B cell (primary cell): ENCODE results near the gene MYL4. TPM values are rescaled to one million over a fixed set of nuclear protein-coding genes. Genes with fewer than 3 reads are reported as not detected.

Experiments
- ATAC-seq: fragments of 200-7000 bp; cut with Tn5 transposase; one replicate; pipeline ENCODE4 v1.10.0; 2021; ENCODE audit warnings: low read depth, mild to moderate bottlenecking, moderate number of reproducible peaks, moderate library complexity
- CTCF ChIA-PET: fragments of 350-600 bp; sonication (Branson Sonifier 250); formaldehyde crosslinking; loops from one replicate; lab custom pipeline; 2021; ENCODE audit warnings: antibody characterized with exemption, inconsistent platforms; lab: Charles Lee
- POLR2A ChIA-PET: fragments of 350-600 bp; sonication (Branson Sonifier 250); formaldehyde crosslinking; loops from one replicate; lab custom pipeline; 2021; ENCODE audit warnings: antibody characterized with exemption; lab: Charles Lee
- DNase-seq: peaks from one replicate; pipeline ENCODE4 v3.0.0; 2013
- H2AFZ ChIP-seq: 2 replicates; pipeline ENCODE4 v1.6.1; 2012; ENCODE audit warnings: mild to moderate bottlenecking, low read depth, low read length; ENCODE audit not compliant: insufficient read depth, poor library complexity, severe bottlenecking
- H3K27ac ChIP-seq, 2 donors: 1 replicate in 1 of 2; 2 replicates in 1 of 2; pipeline ENCODE4 v1.5.1; 2012 to 2013; ENCODE audit warnings: low read length in 2 of 2, mild to moderate bottlenecking in 2 of 2, moderate library complexity in 1 of 2
- H3K27me3 ChIP-seq, 4 experiments: fragments of 200-600 bp in 1 of 4; sonication (generic) in 1 of 4; replicated peaks in 1 of 4; 1 replicate in 2 of 4; 2 replicates in 2 of 4; pipeline versions ENCODE4 v1.6.1 to v1.7.0; 2013 to 2016; ENCODE audit warnings: low read length in 3 of 4, mild to moderate bottlenecking in 2 of 4, mixed read lengths in 1 of 4, moderate library complexity in 1 of 4; ENCODE audit not compliant: insufficient read depth in 4 of 4, control insufficient read depth in 3 of 4; ENCODE audit errors: control extremely low read depth in 1 of 4
- H3K36me3 ChIP-seq, 2 experiments: replicated peaks in 1 of 2; 1 replicate in 1 of 2; 2 replicates in 1 of 2; pipeline versions ENCODE4 v1.6.1 to v1.7.1; 2013; ENCODE audit warnings: low read length in 1 of 2; ENCODE audit not compliant: insufficient read depth in 2 of 2, control insufficient read depth in 1 of 2; ENCODE audit errors: control extremely low read depth in 1 of 2, extremely low read depth in 1 of 2
- H3K4me1 ChIP-seq, 2 donors: fragments of 200-600 bp in 1 of 2; sonication (generic) in 1 of 2; 1 replicate in 1 of 2; 2 replicates in 1 of 2; pipeline versions ENCODE4 v1.5.1 to v1.6.1; 2013 to 2017; ENCODE audit warnings: low read length in 2 of 2; ENCODE audit not compliant: control insufficient read depth in 2 of 2, insufficient read depth in 2 of 2
- H3K4me2 ChIP-seq: replicated peaks from 2 replicates; pipeline ENCODE3; 2012; ENCODE audit warnings: mild to moderate bottlenecking, low read depth, low read length; ENCODE audit not compliant: poor library complexity, severe bottlenecking
- H3K4me3 ChIP-seq, 5 experiments: fragments of 200-600 bp in 1 of 5; sonication (generic) in 1 of 5; 1 replicate in 3 of 5; 2 replicates in 2 of 5; pipeline versions ENCODE4 v1.5.1 to v1.7.0; 2011 to 2016; ENCODE audit warnings: low read length in 4 of 5, mild to moderate bottlenecking in 4 of 5, low read depth in 2 of 5, control low read depth in 1 of 5, moderate library complexity in 1 of 5; ENCODE audit not compliant: insufficient read depth in 1 of 5; ENCODE audit errors: control extremely low read depth in 1 of 5, extremely low read depth in 1 of 5
- H3K79me2 ChIP-seq: fragments of 200-600 bp; sonication (generic); one replicate; pipeline ENCODE4 v1.6.0; 2016; ENCODE audit warnings: low read length; ENCODE audit not compliant: control insufficient read depth, insufficient read depth
- H3K9ac ChIP-seq: fragments of 200-600 bp; sonication (generic); 2 replicates; pipeline ENCODE4 v1.6.1; 2017; ENCODE audit warnings: mild to moderate bottlenecking, low read length, moderate library complexity
- H3K9me3 ChIP-seq, 3 donors: one replicate each; pipeline versions ENCODE4 v1.6.1 to v1.7.1; 2013; ENCODE audit warnings: low read length in 2 of 3; ENCODE audit not compliant: control insufficient read depth in 2 of 3, insufficient read depth in 1 of 3; ENCODE audit errors: control extremely low read depth in 1 of 3
- H4K20me1 ChIP-seq: 2 replicates; pipeline ENCODE4 v1.6.0; 2012; ENCODE audit warnings: mild to moderate bottlenecking, low read length; ENCODE audit not compliant: insufficient read depth, control insufficient read depth, poor library complexity, severe bottlenecking
- H3K27ac Mint-ChIP-seq: one replicate; pipeline ENCODE4 v1.8.0; 2021; ENCODE audit warnings: mixed read lengths
- H3K27me3 Mint-ChIP-seq: one replicate; pipeline ENCODE4 v1.8.0; 2021; ENCODE audit warnings: mixed read lengths
- H3K4me1 Mint-ChIP-seq: one replicate; pipeline ENCODE4 v1.8.0; 2021; ENCODE audit warnings: mixed read lengths
- H3K4me3 Mint-ChIP-seq: one replicate; pipeline ENCODE4 v1.8.0; 2021; ENCODE audit warnings: mixed read lengths
- H3K9me3 Mint-ChIP-seq: one replicate; pipeline ENCODE4 v1.8.0; 2022; ENCODE audit warnings: mixed read lengths; ENCODE audit not compliant: insufficient read depth
- EZH2 ChIP-seq: IDR thresholded peaks from 2 replicates; pipeline ENCODE4 v1.6.1; 2012; ENCODE audit warnings: borderline replicate concordance, low read depth, mild to moderate bottlenecking, moderate library complexity, low read length; ENCODE audit not compliant: insufficient read depth, poor library complexity, severe bottlenecking
- WGBS: methylation state at CpG from one replicate; pipeline ENCODE4 v1.1.5; 2013; ENCODE audit warnings: missing lambda C conversion rate; ENCODE audit not compliant: insufficient coverage; 5-methylcytosine and 5-hydroxymethylcytosine counted together
- intact Hi-C: fragments of 100-400 bp; cut with micrococcal nuclease; formaldehyde crosslinking; loops from one replicate; pipeline ENCODE4 v1.10.0; 2022
- polyA plus RNA-seq: library from polyadenylated mRNA; depleted of rRNA; stranded (reverse); fragments of >200 nt; gene quantifications from 2 replicates; pipeline ENCODE4 v1.2.3, GENCODE V29; 2012
- total RNA-seq, 2 donors: library from RNA; stranded (reverse); fragments of 120-200 nt in 1 of 2; gene quantifications; 1 replicate in 1 of 2; 2 replicates in 1 of 2; pipeline versions ENCODE4 v1.2.3 to v1.2.4, GENCODE V29; 2013 to 2022
- TF ChIP-seq, protein P1 (sequence below): fragments of 200-600 bp; IDR thresholded peaks from one replicate; pipeline ENCODE4 v1.8.0; 2022; ENCODE audit warnings: antibody characterized with exemption, mild to moderate bottlenecking

The MYL4 gene
- total and polyA plus RNA-seq, 2 donors (not counting 1 experiment from before 2014, with no cell fraction given), result 0.16 to 0.42 TPM

DNA sequence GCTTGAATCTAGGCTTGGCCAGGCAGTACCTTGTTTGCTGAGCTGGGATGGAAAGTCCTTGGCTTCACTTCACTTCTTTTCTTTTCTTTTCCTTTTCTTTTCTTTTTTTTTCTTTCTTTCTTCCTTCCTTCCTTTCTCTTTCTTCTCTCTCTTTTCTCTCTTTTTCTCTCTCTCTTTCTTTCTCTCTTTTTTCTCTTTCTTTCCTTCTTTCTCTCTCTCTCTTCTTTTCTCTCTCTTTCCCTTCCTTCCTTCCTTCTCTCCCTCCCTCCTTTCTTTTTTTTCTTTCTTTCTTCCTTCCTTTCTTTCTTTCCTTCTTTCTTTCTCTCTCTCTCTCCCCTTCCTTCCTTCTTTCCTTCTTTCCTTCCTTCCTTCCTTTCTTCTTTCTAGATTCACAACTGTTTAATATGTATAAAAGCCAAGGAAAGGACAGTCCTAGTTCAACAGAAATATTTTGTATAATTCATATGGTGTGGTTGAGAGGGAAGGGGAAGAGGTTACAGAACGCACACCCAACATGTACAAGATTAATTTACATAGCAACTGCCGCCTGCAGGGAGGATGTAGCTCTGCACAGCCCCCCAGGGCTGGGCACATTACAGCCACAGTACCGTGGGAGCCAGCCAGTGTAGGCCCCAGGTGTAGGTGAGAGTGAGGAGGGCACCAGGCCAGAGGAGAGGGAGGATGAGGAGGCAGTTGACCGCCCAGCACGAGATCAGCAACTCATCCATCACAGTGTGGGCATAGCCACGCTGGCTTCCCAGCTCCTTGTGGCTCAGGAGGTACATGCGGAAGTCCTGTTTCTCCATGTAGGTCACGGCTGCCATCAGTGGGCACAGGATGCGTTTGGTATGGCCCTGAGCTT lies 34.8 kb downstream of the MYL4 start:
- TF ChIP-seq EZH2, result no peak
- TF ChIP-seq, protein P1, sequence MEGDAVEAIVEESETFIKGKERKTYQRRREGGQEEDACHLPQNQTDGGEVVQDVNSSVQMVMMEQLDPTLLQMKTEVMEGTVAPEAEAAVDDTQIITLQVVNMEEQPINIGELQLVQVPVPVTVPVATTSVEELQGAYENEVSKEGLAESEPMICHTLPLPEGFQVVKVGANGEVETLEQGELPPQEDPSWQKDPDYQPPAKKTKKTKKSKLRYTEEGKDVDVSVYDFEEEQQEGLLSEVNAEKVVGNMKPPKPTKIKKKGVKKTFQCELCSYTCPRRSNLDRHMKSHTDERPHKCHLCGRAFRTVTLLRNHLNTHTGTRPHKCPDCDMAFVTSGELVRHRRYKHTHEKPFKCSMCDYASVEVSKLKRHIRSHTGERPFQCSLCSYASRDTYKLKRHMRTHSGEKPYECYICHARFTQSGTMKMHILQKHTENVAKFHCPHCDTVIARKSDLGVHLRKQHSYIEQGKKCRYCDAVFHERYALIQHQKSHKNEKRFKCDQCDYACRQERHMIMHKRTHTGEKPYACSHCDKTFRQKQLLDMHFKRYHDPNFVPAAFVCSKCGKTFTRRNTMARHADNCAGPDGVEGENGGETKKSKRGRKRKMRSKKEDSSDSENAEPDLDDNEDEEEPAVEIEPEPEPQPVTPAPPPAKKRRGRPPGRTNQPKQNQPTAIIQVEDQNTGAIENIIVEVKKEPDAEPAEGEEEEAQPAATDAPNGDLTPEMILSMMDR, result peak; percentile 35
- no peaks in the 10 kb centered on the region for H3K27me3 ChIP-seq
- H3K9me3 ChIP-seq, result no peaks in the 10 kb centered on the region
- H2AFZ ChIP-seq, result peak overlapping the region; percentile 53
- peak overlapping the region; percentile 24 for H3K4me2 ChIP-seq
- intact Hi-C loops, result no loop called here
- no peak overlapping the region for H3K27ac ChIP-seq
- no peaks in the 10 kb centered on the region for H3K36me3 ChIP-seq
- ATAC-seq (peak; percentile 66), DNase-seq (peak; percentile 31)
- no peaks in the 10 kb centered on the region for H3K27me3 Mint-ChIP-seq
- peak overlapping the region; percentile 42 for H3K27ac Mint-ChIP-seq
- peak overlapping the region; percentile 13 for H3K9ac ChIP-seq
- ChIA-PET POLR2A (no interaction called here), CTCF (interaction anchor here (0.5 to 6.4 kb wide), 5 partner anchors 9 to 311 kb away, joined by 3 to 45 read pairs (median 4); partner anchors contain the start of gene ITGB3)
- H3K4me1 ChIP-seq, result peaks cover 25 to 26% of the 10 kb centered on the region in 2 donors
- H3K9me3 Mint-ChIP-seq, result no peaks in the 10 kb centered on the region
- H3K4me3 Mint-ChIP-seq, result peak overlapping the region; percentile 29
- no peaks in the 10 kb centered on the region for H4K20me1 ChIP-seq
- peaks cover 35% of the 10 kb centered on the region for H3K4me1 Mint-ChIP-seq
- 70% methylated on average over 8 of the region's 9 CpGs for WGBS
- no peak overlapping the region for H3K4me3 ChIP-seq
- H3K79me2 ChIP-seq, result no peaks in the 10 kb centered on the region

DNA sequence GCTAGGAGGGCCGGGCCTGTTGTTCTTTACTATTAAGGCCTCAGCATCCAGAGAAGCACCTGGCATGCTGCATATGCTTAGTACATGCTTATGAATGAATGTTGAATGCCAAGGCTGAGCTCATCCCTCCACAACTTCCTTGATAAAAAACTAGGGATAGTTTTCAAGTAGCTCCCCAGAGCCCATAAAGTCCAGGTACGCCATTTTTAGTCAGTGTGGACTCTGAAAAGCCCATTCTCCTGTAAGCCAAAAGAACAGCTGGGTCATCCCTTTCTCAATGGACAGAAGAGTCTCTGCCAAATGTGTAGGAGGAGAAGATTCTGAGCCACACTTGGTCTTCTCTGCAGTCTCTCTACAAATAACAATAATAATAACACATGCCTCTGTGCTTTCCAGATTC lies 35.5 kb downstream of the MYL4 start:
- ChIA-PET CTCF (interaction anchor here (0.5 to 6.4 kb wide), 5 partner anchors 8 to 312 kb away, joined by 3 to 45 read pairs (median 4); partner anchors contain the start of gene ITGB3), POLR2A (no interaction called here)
- H3K9ac ChIP-seq, result no peak overlapping the region
- H3K27ac ChIP-seq, result no peak overlapping the region
- ATAC-seq (no peak), DNase-seq (no peak)
- H3K79me2 ChIP-seq, result no peaks in the 10 kb centered on the region
- no peaks in the 10 kb centered on the region for H3K27me3 ChIP-seq
- TF ChIP-seq EZH2, result no peak
- TF ChIP-seq, protein P1, result no peak
- no peak overlapping the region for H3K4me3 ChIP-seq
- Mint-ChIP-seq H3K27me3 (no peaks in the 10 kb centered on the region), H3K27ac (peak overlapping the region; percentile 20), H3K9me3 (no peaks in the 10 kb centered on the region), H3K4me1 (peaks cover 31% of the 10 kb centered on the region), H3K4me3 (no peak overlapping the region)
- no peak overlapping the region for H2AFZ ChIP-seq
- WGBS, result 100% methylated on average over 1 of the region's 2 CpGs
- H3K36me3 ChIP-seq, result no peaks in the 10 kb centered on the region
- intact Hi-C loops, result no loop called here
- no peak overlapping the region for H3K4me2 ChIP-seq
- peaks cover 22% of the 10 kb centered on the region in 2 donors for H3K4me1 ChIP-seq
- no peaks in the 10 kb centered on the region for H4K20me1 ChIP-seq
- H3K9me3 ChIP-seq, result no peaks in the 10 kb centered on the region
